HFFc6 (cell line): ENCODE data around the gene UBQLN1. TPM values are rescaled to one million over a fixed set of nuclear protein-coding genes. Genes with fewer than 3 reads are reported as not detected.

Source experiments
- DNase-seq: peaks from one replicate; pipeline ENCODE4 v3.0.0-alpha.2; 2018
- H3K27ac Mint-ChIP-seq: 2 replicates; pipeline ENCODE4 v1.8.0; 2020; ENCODE audit warnings: mild to moderate bottlenecking, mixed read lengths
- H3K27me3 Mint-ChIP-seq: 2 replicates; pipeline ENCODE4 v1.8.0; 2021; ENCODE audit warnings: mild to moderate bottlenecking, moderate library complexity, mixed read lengths; ENCODE audit not compliant: insufficient read depth
- H3K36me3 Mint-ChIP-seq: 2 replicates; pipeline ENCODE4 v1.8.0; 2021; ENCODE audit warnings: low read depth, mixed read lengths
- H3K4me1 Mint-ChIP-seq: 2 replicates; pipeline ENCODE4 v1.8.0; 2020; ENCODE audit warnings: low read depth, mixed read lengths
- H3K4me3 Mint-ChIP-seq: 2 replicates; pipeline ENCODE4 v1.8.0; 2020; ENCODE audit warnings: mild to moderate bottlenecking, moderate library complexity, mixed read lengths
- H3K9me3 Mint-ChIP-seq: 2 replicates; pipeline ENCODE4 v1.8.0; 2020; ENCODE audit warnings: mild to moderate bottlenecking, mixed read lengths
- CTCF ChIP-seq: fragments of 200-600 bp; sonication (generic); IDR thresholded peaks from 2 replicates; pipeline ENCODE4 v1.5.0; 2021; ENCODE audit warnings: antibody characterized with exemption, mild to moderate bottlenecking
- total RNA-seq, 6 experiments: library from RNA; stranded (reverse); fragmentation: NEBNext Ultra II Directional; extraction: Animal tissue kit (Norgen Biotek cat#: 25700); gene quantifications; 2 replicates in 1 of 6; 3 replicates in 5 of 6; pipeline ENCODE4 v1.2.3, GENCODE V29; 2021

UBQLN1 gene
- total RNA-seq, 6 experiments from 2014 or later, result 107 to 138 (median 126) TPM

- no peak for TF ChIP-seq CTCF
- no peak for DNase-seq
- no peak overlapping the region for H3K27ac Mint-ChIP-seq
- peaks cover 3% of the 10 kb centered on the region; the same call in 1 of the 2 replicates for H3K9me3 Mint-ChIP-seq
- no peaks in the 10 kb centered on the region for H3K27me3 Mint-ChIP-seq
- H3K4me3 Mint-ChIP-seq, result no peak overlapping the region
- H3K4me1 Mint-ChIP-seq, result no peaks in the 10 kb centered on the region
- H3K36me3 Mint-ChIP-seq, result no peaks in the 10 kb centered on the region
These were observed 16.7 kb upstream of the UBQLN1 start for GRCh38 chr9:83724436-83724835.

GRCh38 chr9:83722726-83723495 lies 15.2 kb upstream of the UBQLN1 start:
- no peak for TF ChIP-seq CTCF
- Mint-ChIP-seq H3K27me3 (no peaks in the 10 kb centered on the region), H3K9me3 (peaks cover 3% of the 10 kb centered on the region; the same call in 1 of the 2 replicates), H3K4me1 (no peaks in the 10 kb centered on the region), H3K36me3 (no peaks in the 10 kb centered on the region), H3K4me3 (no peak overlapping the region), H3K27ac (no peak overlapping the region)
- no peak for DNase-seq

DNA sequence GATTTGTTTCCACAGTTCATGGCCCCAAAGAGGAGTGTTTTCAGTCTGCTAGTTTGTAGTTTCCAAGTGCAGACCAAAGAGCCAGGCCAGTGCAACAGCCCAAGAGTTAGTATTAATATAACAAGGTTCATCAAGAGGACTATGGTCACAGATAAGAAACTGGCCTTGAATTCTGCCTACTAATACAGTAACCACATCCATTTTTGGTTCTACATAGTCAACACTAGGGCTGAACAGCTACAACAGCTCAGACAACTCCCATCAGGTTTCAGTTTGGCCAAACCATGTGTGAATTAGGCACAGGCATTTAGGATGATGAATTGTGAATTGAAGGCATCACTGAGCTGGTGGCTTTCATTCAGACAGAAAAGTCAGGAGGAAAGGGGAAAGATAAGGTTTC lies 13.8 kb upstream of the UBQLN1 start:
- Mint-ChIP-seq H3K4me1 (no peaks in the 10 kb centered on the region), H3K36me3 (no peaks in the 10 kb centered on the region), H3K9me3 (peaks cover 7% of the 10 kb centered on the region), H3K27me3 (no peaks in the 10 kb centered on the region; the same call in 1 of the 2 replicates), H3K4me3 (no peak overlapping the region), H3K27ac (no peak overlapping the region)
- no peak for TF ChIP-seq CTCF
- DNase-seq, result no peak

- H3K27ac Mint-ChIP-seq, result no peak overlapping the region
- H3K27me3 Mint-ChIP-seq, result peaks cover 2% of the 10 kb centered on the region
- TF ChIP-seq CTCF, result no peak
- no peaks in the 10 kb centered on the region for H3K36me3 Mint-ChIP-seq
- no peaks in the 10 kb centered on the region for H3K4me1 Mint-ChIP-seq
- DNase-seq, result no peak
- H3K4me3 Mint-ChIP-seq, result no peak overlapping the region
- H3K9me3 Mint-ChIP-seq, result peaks cover 4% of the 10 kb centered on the region; the same call in 1 of the 2 replicates
These were observed 8.0 kb upstream of the UBQLN1 start for GRCh38 chr9:83715794-83716193.

DNA sequence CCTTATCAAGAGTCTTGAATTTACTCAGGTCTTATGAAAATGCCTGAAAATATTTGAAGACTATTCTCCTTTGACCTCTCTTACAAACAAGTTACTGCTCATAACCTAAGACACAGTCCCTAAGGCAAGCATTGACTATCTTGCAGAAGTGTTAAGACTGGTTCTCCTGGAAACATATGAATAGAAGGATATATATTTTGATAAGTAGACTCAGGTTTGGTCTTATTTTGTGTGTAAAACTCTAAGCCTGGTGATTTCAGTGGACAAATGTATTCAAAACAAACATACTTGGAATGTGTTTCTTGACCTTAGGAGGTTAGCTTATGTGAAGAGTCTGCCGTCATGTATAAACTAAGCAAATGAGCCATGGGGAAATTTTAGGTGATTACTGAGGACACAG lies 7.5 kb upstream of the UBQLN1 start:
- TF ChIP-seq CTCF, result no peak
- no peak overlapping the region for H3K27ac Mint-ChIP-seq
- peaks cover 4% of the 10 kb centered on the region; the same call in 1 of the 2 replicates for H3K9me3 Mint-ChIP-seq
- no peaks in the 10 kb centered on the region for H3K36me3 Mint-ChIP-seq
- H3K4me3 Mint-ChIP-seq, result no peak overlapping the region
- H3K27me3 Mint-ChIP-seq, result peaks cover 2% of the 10 kb centered on the region
- H3K4me1 Mint-ChIP-seq, result no peaks in the 10 kb centered on the region
- DNase-seq, result no peak
